GM18502 (cell line): ENCODE data around the gene VPS33B.
A peak's percentile ranks its signal among the peaks of the same experiment; 100 is the strongest.
"Not testable (repeated sequence)": the region's sequence is repeated elsewhere in the genome, so short reads cannot be mapped to it uniquely, and the experiment has no call there.

ENCODE experiments used
- ATAC-seq: cut with Tn5 transposase; IDR thresholded peaks from one replicate; pipeline ENCODE4 v1.9.1; 2021; ENCODE audit warnings: mild to moderate bottlenecking; ENCODE audit not compliant: unreplicated experiment, poor library complexity

Gene VPS33B

GRCh38 chr15:91022075-91022831 lies at the start of gene VPS33B:
TSS of gene VPS33B (minus strand) at chr15:91022594. CDS start at chr15:91022249, 345 bp downstream.
- ATAC-seq = peak; percentile 83

- no peak for ATAC-seq
Observed at GRCh38 chr15:91072161-91072560, 49.8 kb upstream of the VPS33B start.

- ATAC-seq = no peak
Observed at GRCh38 chr15:91070872-91071271, 48.5 kb upstream of the VPS33B start.

- ATAC-seq = no peak
Observed at GRCh38 chr15:91068966-91069365, 46.6 kb upstream of the VPS33B start.

- ATAC-seq = no peak
Observed at GRCh38 chr15:91068436-91068835, 46.0 kb upstream of the VPS33B start.

GRCh38 chr15:91067036-91067435 lies 44.6 kb upstream of the VPS33B start:
- ATAC-seq = no peak

- ATAC-seq = no peak
Observed at GRCh38 chr15:91065505-91065904, 43.1 kb upstream of the VPS33B start.

GRCh38 chr15:91061997-91062396 lies 39.6 kb upstream of the VPS33B start:
- ATAC-seq = no peak

- ATAC-seq = no peak
Observed at GRCh38 chr15:91061230-91061629, 38.8 kb upstream of the VPS33B start.

- ATAC-seq = no peak
Observed at GRCh38 chr15:91055548-91056331, 33.3 kb upstream of the VPS33B start.

GRCh38 chr15:91054816-91055215 lies 32.4 kb upstream of the VPS33B start:
- no peak for ATAC-seq

GRCh38 chr15:91051248-91051647 lies 28.9 kb upstream of the VPS33B start:
- no peak for ATAC-seq

- ATAC-seq = peak; percentile 10
Observed at GRCh38 chr15:91050128-91050455, 27.7 kb upstream of the VPS33B start.

GRCh38 chr15:91049378-91050127 lies 27.2 kb upstream of the VPS33B start:
- ATAC-seq = peak; percentile 86

- no peak for ATAC-seq
Observed at GRCh38 chr15:91047545-91048199, 25.3 kb upstream of the VPS33B start.

GRCh38 chr15:91046056-91046455 lies 23.7 kb upstream of the VPS33B start:
- ATAC-seq = not testable (repeated sequence)

- ATAC-seq = no peak
Observed at GRCh38 chr15:91045065-91045464, 22.7 kb upstream of the VPS33B start.

GRCh38 chr15:91043202-91043874 lies 20.9 kb upstream of the VPS33B start:
- no peak for ATAC-seq

- no peak for ATAC-seq
Observed at GRCh38 chr15:91040856-91041255, 18.5 kb upstream of the VPS33B start.

GRCh38 chr15:91039996-91040395 lies 17.6 kb upstream of the VPS33B start:
- no peak for ATAC-seq
